ENCODE results near the gene HSPA13. TPM values are rescaled to one million over a fixed set of nuclear protein-coding genes. Genes with fewer than 3 reads are reported as not detected.

The HSPA13 gene
- polyA plus RNA-seq, 3 donors: 6.8 to 13.9 (median 12.2) TPM

GRCh38 chr21:14366998-14367397, 15.9 kb downstream of the HSPA13 start:
- intact Hi-C loops (cut with micrococcal nuclease): no loop called here
- H3K4me1 Mint-ChIP-seq: peaks cover 15% of the 10 kb centered on the region

GRCh38 chr21:14361958-14362357, 21.0 kb downstream of the HSPA13 start:
- Histone ChIP-seq H3K79me2 (ENCODE audit: insufficient read depth, low read length) (no peaks in the 10 kb centered on the region), H3K9ac (ENCODE audit: insufficient read depth, low read length, poor library complexity, severe bottlenecking) (no peak overlapping the region), H4K20me1 (ENCODE audit: insufficient read depth, low read length) (no peaks in the 10 kb centered on the region), H3K4me3 (replicated peaks in 1 of 3; ENCODE audit: low read depth in 2 of 3, low read length in 3 of 3) (no peak overlapping the region), H3K9me3 (replicated peaks in 1 of 2; ENCODE audit: control insufficient read depth in 1 of 2, insufficient read depth in 1 of 2, low read length in 2 of 2) (no peaks in the 10 kb centered on the region), H3K4me1 (ENCODE audit: control insufficient read depth in 1 of 2, insufficient read depth in 2 of 2, low read length in 2 of 2) (peaks cover 9 to 23% of the 10 kb centered on the region in 2 donors), H3K36me3 (replicated peaks in 1 of 2; ENCODE audit: control insufficient read depth in 1 of 2, insufficient read depth in 2 of 2, low read length in 2 of 2) (no peaks in the 10 kb centered on the region), H3K27ac (ENCODE audit: low read depth in 1 of 2, low read length in 2 of 2) (no peak overlapping the region), H3K4me2 (replicated peaks; ENCODE audit: extremely low read depth, low read length, poor library complexity, severe bottlenecking) (no peak overlapping the region), H3K27me3 (ENCODE audit: control insufficient read depth in 2 of 2, insufficient read depth in 2 of 2, low read length in 2 of 2) (no peaks in the 10 kb centered on the region), H2AFZ (ENCODE audit: insufficient read depth, low read depth, low read length, poor library complexity, severe bottlenecking) (no peak overlapping the region)
- H3K36me3 Mint-ChIP-seq: no peaks in the 10 kb centered on the region
- H3K4me3 Mint-ChIP-seq: no peak overlapping the region
- no peaks in the 10 kb centered on the region for H3K9me3 Mint-ChIP-seq
- peaks cover 17% of the 10 kb centered on the region for H3K4me1 Mint-ChIP-seq
- peaks cover 0 to 2% (median 1%) of the 10 kb centered on the region in 3 donors for H3K27me3 Mint-ChIP-seq (ENCODE audit: low read depth in 3 of 3)
- DNase-seq: peak; percentile 75 to 85 (median 79)
- TF ChIP-seq, protein P1, sequence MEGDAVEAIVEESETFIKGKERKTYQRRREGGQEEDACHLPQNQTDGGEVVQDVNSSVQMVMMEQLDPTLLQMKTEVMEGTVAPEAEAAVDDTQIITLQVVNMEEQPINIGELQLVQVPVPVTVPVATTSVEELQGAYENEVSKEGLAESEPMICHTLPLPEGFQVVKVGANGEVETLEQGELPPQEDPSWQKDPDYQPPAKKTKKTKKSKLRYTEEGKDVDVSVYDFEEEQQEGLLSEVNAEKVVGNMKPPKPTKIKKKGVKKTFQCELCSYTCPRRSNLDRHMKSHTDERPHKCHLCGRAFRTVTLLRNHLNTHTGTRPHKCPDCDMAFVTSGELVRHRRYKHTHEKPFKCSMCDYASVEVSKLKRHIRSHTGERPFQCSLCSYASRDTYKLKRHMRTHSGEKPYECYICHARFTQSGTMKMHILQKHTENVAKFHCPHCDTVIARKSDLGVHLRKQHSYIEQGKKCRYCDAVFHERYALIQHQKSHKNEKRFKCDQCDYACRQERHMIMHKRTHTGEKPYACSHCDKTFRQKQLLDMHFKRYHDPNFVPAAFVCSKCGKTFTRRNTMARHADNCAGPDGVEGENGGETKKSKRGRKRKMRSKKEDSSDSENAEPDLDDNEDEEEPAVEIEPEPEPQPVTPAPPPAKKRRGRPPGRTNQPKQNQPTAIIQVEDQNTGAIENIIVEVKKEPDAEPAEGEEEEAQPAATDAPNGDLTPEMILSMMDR (IDR thresholded peaks at IDR 0.05): no peak
- no CpG with 5 or more reads among the region's 3 CpGs for WGBS (ENCODE audit: insufficient coverage)
- peak overlapping the region in 2 of 7 donors; percentile 1 to 19 for H3K27ac Mint-ChIP-seq
- intact Hi-C loops (cut with micrococcal nuclease): no loop called here

More at GRCh38 chr21:14366998-14367397, 15.9 kb downstream of the HSPA13 start:
- Histone ChIP-seq H3K9ac (ENCODE audit: insufficient read depth, low read length, poor library complexity, severe bottlenecking) (no peak overlapping the region), H2AFZ (ENCODE audit: insufficient read depth, low read depth, low read length, poor library complexity, severe bottlenecking) (peak overlapping the region; percentile 41), H3K9me3 (replicated peaks in 1 of 2; ENCODE audit: control insufficient read depth in 1 of 2, insufficient read depth in 1 of 2, low read length in 2 of 2) (no peaks in the 10 kb centered on the region), H4K20me1 (ENCODE audit: insufficient read depth, low read length) (no peaks in the 10 kb centered on the region), H3K4me1 (ENCODE audit: control insufficient read depth in 1 of 2, insufficient read depth in 2 of 2, low read length in 2 of 2) (peaks cover 7 to 18% of the 10 kb centered on the region in 2 donors), H3K27ac (ENCODE audit: low read depth in 1 of 2, low read length in 2 of 2) (no peak overlapping the region), H3K4me3 (replicated peaks in 1 of 3; ENCODE audit: low read depth in 2 of 3, low read length in 3 of 3) (no peak overlapping the region), H3K36me3 (replicated peaks in 1 of 2; ENCODE audit: control insufficient read depth in 1 of 2, insufficient read depth in 2 of 2, low read length in 2 of 2) (no peaks in the 10 kb centered on the region), H3K79me2 (ENCODE audit: insufficient read depth, low read length) (no peaks in the 10 kb centered on the region), H3K27me3 (ENCODE audit: control insufficient read depth in 2 of 2, insufficient read depth in 2 of 2, low read length in 2 of 2) (no peaks in the 10 kb centered on the region), H3K4me2 (replicated peaks; ENCODE audit: extremely low read depth, low read length, poor library complexity, severe bottlenecking) (no peak overlapping the region)
- no peak overlapping the region for H3K4me3 Mint-ChIP-seq
- peaks cover 0 to 1% of the 10 kb centered on the region in 2 donors for H3K36me3 Mint-ChIP-seq
- WGBS (ENCODE audit: insufficient coverage): no CpG with 5 or more reads among the region's 3 CpGs
- DNase-seq: peak; percentile 15 to 30 (median 29)
- TF ChIP-seq, protein P1 (IDR thresholded peaks at IDR 0.05): no peak
- H3K27me3 Mint-ChIP-seq (ENCODE audit: low read depth in 3 of 3): peaks cover 0 to 1% (median 0%) of the 10 kb centered on the region in 3 donors
- no peaks in the 10 kb centered on the region for H3K9me3 Mint-ChIP-seq
- peak overlapping the region in 1 of 7 donors; percentile 57 for H3K27ac Mint-ChIP-seq
